HG03139 (cell line): ENCODE results near the gene FAM53B.

Experiments used
- ATAC-seq: cut with Tn5 transposase; IDR thresholded peaks from one replicate; pipeline ENCODE4 v1.9.1; 2021; ENCODE audit not compliant: unreplicated experiment

The FAM53B gene

GRCh38 chr10:124711145-124711544, 33.0 kb downstream of the FAM53B start:
- ATAC-seq = no peak

DNA sequence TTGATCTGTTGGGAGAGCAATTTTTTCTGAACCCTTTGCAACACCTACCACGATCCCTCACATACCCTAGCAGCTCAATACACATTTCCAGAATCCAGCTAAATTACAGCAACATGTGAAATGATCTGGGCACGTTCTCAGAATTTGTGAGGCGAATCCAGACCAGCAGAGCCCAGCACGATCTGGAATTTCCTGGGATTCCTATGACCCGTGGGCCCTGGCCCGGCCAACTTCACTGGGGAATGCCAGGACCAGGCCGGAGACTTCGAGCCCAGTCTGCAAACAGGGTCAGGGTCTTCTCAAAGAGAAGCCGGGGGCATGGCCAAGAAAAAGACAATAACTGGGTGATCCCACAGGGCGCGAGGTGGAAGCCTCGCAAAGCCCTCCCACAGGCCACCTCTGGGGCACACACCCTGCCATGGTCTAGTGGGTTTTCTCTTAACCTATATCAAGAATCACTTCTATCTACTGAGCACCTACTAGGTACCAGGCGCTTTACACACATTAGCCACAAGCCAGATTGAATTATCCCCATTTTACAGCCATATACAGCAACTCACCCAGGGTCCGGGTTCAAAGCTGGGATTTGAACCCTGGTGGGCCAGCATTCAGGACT, 33.8 kb downstream of the FAM53B start:
- no peak for ATAC-seq

DNA sequence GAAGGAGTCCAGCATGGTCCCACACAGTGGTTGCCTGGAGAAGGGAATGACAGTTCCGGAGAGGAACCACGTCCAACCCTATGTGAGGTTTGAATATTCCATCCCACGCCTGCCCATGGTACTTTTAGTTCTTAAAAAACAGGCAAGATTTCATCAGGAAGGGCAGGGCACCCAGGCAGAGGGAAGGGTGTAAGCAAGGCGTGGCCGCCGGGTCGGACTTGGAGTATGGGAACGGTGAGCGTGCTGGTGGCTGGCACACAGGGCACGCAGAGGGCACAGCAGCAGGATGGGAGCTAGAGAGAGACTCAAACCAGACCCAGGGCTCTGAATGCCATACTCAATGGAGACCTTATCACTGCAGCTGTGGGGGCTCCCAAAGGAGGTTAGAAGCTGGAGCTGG, 34.3 kb downstream of the FAM53B start:
- no peak for ATAC-seq

DNA sequence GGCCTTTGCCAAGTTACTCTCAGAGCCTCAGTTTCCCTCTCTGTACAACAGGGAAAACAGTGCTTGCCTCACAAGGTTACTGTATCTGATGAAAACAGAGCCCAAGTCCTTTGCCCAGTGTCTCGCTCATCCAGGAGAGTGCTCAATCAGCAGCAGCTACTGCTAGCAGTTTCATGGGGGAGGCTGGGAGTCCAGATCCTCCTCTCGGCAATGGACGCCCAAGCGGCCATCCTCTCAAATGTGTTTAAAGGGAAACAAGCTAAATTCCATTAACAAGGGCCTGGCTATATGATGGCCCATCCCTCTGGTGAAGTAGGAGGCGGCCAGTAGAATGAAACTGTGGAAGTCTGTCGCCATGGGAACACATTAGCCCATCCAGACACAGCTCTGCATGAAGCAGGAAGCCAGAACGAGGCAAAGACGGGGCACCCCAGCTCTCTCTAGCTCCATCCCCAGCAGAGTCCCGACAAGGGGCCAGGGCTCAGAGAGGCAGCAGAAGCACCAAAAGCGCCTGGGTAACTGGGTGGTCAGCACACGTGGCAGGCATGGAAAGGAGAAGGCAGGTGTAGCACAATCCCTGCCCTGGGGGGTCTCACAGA, 35.2 kb downstream of the FAM53B start:
- ATAC-seq = no peak

DNA sequence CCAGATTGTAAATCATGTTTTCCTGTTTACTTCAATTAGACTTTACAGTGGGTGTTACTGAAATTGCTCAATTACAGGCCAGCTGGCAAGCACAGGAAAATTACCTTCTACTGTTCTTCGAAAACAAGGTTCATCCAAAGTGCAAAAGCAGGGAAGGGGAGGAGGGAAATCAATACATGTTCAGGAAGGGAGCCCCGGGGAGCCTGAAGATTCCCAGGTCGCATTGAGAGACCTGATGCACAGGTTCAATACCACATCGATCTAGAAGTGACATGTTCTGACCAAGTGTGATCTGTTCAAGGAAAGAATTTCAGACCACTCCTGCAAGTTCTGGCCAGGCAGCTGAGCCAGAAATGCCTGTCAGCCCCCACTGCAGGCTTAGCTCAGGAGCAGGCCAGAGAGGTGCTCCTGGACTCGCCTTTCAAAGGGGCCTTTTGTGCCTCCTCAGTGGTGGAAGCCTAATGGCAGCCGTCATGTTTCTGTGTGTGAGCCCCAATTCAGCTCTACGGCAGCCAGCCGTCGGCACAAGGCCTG, 35.9 kb downstream of the FAM53B start:
- ATAC-seq = no peak

DNA sequence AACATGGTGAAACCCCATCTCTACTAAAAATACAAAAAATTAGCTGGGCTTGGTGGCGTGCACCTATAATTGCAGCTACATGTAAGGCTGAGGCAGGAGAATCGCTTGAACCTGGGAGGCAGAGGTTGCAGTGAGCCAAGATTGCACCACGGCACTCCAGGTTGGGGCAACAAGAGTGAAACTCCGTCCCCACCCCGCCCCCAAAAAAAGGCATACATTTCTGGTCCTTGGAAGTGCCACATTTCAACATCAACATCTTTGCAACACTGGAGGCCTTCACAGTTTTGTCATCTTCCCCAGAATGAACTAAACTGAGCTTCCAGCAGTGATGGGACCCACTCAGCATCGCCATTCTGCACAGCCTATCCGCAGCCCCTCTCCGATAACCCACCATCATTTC, 36.6 kb downstream of the FAM53B start:
- ATAC-seq = no peak

DNA sequence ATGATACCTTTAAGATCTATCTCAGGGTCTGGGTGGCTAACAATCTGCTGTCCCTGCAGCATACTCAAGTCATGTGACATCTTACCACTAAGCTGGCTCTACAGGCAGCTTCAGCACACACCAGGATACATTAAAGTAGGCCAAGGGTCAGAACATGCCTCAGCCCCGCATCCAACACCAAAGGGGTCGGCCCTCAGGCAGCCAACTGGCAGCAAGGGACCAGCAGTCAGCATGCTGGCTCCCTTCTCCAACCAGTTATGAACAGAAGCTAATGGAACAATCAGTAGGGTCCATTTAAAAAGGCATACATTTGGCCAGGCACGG, 37.1 kb downstream of the FAM53B start:
- no peak for ATAC-seq

- no peak for ATAC-seq
Observed at GRCh38 chr10:124706462-124707143, 37.6 kb downstream of the FAM53B start.

DNA sequence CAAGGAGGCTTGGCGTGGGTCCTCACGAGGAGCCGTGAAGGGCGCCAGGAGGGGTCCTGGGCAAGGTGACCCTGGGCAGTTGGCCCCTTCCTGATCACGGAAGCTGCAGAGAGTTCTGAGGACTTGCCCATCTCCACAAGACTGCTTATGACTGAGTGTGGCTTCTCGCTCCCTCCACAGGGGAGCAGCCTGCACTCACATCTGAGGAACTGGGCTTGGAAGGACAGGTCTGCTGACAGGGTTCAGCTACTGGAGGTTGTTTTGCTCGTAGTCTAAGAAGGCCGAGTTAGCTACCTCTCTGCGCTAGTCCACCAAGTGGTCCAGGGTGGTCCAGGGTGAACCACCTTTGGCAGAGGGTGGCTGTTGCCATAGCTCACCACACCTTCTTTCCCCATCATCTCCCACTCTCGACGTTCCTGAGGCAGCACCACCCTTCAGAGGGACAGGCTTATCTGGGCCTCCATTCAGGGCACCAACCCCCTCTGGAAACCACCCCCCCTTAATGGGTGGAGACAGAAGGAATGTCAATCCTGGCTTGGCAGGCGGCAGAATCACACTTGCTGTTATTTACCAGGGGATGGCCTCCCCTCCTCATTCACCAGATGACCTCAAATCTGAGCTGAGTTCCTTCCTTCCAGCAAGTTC, 38.2 kb downstream of the FAM53B start:
- ATAC-seq = no peak

DNA sequence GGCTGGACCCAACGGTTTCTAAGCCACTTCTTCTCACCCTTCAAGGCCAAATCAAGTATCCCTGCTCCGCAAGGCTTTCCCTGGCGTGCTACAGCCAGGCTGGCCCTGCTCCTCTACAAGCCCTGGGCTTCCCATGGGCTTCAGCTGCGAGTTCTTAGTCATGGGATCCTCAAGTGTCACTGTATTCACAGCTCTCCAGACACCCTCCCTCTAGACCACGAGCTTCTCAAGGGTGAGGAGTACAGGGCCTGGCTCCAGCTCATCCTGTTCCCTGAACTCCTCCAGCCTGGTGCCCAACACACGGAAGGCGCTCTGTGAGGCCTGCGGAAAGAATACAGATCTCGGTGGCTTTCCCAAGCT, 38.8 kb downstream of the FAM53B start:
- ATAC-seq = no peak

GRCh38 chr10:124704428-124705380, 39.5 kb downstream of the FAM53B start:
- no peak for ATAC-seq

- no peak for ATAC-seq
Observed at GRCh38 chr10:124703778-124704427, 40.3 kb downstream of the FAM53B start.

DNA sequence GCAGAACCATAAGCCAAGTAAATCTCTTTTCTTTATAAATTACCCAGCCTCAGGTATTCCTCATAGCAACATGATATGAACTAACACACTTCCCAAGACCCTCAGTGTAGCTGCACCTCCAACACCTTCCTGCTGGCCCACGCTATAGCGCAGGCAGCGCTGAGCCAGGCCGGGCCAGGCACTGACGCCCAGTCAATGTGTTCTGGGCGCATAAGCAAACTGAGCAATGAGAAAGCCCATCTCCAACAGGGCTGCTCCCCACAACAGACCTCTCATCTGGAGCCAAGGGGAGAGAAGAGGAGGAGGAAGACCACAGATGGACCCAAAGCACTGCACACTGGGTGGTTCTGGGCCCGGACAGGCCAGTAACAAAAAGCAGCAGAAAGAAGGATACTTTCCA, 40.8 kb downstream of the FAM53B start:
- no peak for ATAC-seq

DNA sequence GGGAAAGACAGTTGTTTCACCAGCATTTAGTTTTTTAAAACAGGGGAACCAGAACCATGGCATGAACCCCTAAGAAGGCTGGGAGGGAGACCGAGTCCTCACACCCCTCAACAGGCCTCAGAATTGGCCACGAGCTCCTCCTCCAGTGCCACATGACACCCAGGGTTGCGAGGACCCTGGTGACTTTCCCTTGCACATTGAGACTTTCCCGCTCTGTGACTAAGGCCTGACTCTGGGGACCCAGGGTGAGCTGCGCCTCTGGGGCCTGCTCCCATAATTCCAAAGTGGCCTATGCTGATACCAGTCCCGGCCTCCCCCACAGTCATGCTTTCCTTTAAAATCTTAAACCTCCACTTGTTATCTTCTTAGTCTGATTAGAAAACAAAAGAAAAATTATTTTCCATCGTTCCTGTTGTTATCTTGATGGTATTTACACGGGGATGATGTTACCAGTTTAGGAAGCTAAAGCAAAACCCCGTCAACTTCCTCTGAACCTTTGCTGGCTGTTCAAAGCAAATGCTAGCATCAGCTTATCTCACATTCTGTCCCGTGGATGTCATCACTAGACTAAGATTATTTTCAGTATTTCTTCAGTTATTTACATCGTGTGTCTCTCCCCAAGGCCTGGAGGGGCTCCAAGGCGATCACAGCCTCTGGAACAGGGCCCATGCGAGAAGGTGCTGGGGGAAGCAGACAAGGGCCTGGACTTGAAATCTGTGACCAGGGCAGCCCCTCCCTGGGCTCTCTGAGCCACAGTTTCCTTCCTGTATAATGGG, 42.1 kb downstream of the FAM53B start:
- ATAC-seq = no peak

DNA sequence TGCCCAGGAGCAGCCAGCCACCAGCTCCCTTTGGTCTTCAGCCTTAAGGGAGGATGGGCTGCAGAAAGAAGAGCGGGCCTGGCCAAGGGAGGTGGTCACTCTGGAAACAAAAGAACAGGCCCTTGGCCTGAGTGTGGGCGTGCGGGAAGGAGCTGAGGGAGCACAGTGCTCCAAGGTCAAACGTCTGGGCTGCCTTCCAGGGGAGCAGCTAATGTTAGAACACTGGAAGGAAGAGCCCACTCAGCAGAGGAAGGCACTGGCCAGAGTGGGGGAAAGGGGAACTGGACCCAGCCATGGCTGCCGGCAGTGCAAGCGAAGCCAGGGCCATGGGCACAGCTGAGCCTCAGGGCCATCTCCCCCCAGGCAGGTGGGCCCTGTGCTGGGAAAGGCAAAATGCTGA, 42.7 kb downstream of the FAM53B start:
- no peak for ATAC-seq

DNA sequence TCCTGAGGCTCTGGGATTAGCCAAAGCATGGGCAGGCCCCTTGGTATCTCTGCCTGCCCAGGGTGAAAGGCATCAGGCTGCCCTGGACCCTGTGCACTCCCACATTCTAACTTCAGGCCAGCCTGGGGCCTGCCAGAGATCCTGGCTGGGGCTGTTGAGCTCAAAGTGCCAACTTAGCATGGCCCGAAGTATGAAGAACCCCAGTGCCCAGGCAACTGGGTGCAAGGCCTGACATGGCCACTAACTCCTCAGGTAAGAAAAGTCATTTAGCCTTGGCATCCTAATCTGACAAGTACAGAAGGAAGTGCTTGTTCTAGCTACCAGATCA, 43.2 kb downstream of the FAM53B start:
- ATAC-seq = no peak

GRCh38 chr10:124700293-124701037, 43.7 kb downstream of the FAM53B start:
- no peak for ATAC-seq

- ATAC-seq = no peak
Observed at GRCh38 chr10:124699471-124700292, 44.5 kb downstream of the FAM53B start.
